ENCODE data around the gene CLASRP.
"Not testable (repeated sequence)": the region's sequence is repeated elsewhere in the genome, so short reads cannot be mapped to it uniquely, and the experiment has no call there.

CLASRP gene

GRCh38 chr19:45104658-45105349, 66.0 kb downstream of the CLASRP start:
- no peak for DNase-seq

- not testable (repeated sequence) for DNase-seq
These were observed 67.5 kb downstream of the CLASRP start for GRCh38 chr19:45106363-45106762.

GRCh38 chr19:45107621-45108150, 68.8 kb downstream of the CLASRP start:
- no peak for DNase-seq

GRCh38 chr19:45110851-45111266, 72.0 kb downstream of the CLASRP start:
- DNase-seq: no peak

DNA sequence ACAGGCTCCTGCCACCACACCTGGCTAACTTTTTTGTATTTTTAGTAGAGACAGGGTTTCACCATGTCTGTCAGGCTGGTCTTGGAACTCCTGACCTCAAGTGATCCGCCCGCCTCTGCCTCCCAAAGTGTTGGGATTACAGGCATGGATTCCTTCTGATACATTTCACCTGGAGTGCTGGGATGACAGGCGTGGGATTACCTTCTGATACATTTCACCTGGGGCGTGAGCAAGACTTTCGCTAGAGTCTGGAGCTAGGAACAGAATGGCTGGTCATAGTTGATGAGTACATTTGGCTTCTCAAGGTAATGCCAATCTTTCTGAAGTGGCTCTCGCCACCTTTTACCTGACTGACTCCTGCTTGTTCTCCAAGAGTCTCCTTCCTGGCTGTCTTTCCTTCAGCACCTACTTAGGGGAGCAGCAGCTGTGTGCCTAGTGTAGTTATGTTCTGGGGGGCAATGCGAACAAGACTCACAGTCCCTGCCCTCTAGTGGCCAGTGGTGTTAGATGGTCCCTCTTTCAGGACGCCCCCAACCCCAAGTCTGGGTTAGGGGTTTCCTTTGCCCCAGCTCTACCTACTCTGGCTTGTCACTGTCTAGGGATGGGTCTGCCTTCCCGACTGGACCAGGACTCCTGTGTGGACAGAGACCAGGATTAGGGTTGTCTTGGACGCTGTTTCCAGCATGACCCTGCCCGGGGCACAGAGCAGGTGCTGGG, 73.4 kb downstream of the CLASRP start:
- DNase-seq: no peak

GRCh38 chr19:45113628-45114027, 74.8 kb downstream of the CLASRP start:
- DNase-seq: no peak

GRCh38 chr19:45114116-45114515, 75.3 kb downstream of the CLASRP start:
- DNase-seq: no peak

GRCh38 chr19:45115809-45116615, 77.2 kb downstream of the CLASRP start:
- DNase-seq: no peak

- DNase-seq: peak; percentile 64
These were observed 78.3 kb downstream of the CLASRP start for GRCh38 chr19:45117167-45117594.

DNA sequence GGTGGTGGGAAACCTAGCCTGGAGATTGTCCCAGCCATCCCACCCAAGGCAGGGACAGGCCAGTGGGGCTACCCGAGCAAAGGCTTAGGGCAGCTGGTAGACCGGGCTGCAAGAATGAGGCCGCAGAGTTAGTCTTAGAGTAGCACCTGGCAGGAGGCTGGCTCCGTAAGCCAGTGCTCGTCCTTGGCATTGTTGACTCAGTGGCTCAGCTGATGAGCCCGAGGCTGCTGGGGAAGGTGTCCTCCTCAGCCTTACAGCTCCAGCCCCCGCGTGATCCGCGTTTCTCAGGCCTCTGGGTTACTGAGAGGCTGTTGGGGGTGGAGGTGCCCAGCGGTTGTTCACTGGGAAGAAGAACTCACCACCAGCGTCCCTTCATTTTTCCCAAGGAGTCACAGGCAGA, 78.8 kb downstream of the CLASRP start:
- no peak for DNase-seq

GRCh38 chr19:45118106-45118505, 79.3 kb downstream of the CLASRP start:
- no peak for DNase-seq

DNA sequence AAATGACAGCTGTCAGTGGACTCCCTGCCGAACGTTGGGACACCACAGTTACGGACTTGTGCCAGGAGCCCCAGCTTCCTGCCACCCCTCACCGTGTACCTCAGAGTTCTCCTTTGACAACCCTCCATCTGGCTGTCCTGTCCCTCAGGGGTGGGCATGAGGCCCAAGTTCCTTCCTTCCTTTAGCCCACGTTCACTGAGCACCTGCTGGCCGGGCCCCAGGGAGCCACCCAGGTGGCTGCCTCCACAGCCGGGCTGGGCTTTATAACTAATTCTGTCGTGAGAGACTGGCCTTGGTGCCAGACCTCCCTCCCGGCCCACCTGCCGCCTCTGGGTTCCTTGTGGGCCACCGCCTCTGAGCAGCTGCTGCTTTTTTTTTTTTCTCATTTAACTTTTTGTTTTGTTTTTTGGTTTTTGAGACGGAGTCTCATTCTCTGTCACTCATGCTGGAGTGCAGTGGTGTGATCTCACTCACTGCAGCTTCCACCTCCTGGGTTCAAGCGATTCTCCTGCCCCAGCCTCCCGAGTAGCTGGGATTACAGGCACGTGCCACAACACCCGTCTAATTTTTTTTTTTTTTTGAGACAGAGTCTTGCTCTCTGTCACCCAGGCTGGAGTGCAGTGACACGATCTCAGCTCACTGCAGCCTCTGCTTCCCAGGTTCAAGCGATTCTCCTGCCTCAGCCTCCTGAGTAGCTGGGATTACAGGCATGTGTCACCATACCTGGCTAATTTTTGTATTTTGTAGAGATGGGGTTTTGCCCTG, 79.9 kb downstream of the CLASRP start:
- not testable (repeated sequence) for DNase-seq

DNA sequence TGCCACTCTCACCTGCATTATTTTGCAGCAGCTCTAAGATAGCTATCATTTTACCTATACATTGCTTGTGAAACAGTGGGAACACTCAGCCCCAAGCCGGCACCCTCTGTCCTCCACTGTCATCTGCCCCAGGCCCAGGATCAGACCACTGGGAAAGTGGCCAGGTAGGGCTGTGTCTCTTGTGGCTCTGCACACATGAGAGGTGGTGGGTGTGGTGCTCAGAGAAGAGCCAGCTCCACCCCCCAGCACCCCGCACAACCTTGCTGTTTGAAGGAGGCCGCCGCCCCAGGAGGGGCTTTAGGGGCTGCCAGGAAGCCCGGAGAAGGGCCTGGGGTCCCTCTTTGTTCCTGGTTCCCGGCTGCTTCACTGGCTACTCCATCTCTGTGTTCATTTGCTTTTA, 80.7 kb downstream of the CLASRP start:
- no peak for DNase-seq
